ENCODE measurements around the gene NUP62CL. TPM values are rescaled to one million over a fixed set of nuclear protein-coding genes. Genes with fewer than 3 reads are reported as not detected.

NUP62CL gene
- total RNA-seq, 1 experiment from 2014 or later: not detected

DNA sequence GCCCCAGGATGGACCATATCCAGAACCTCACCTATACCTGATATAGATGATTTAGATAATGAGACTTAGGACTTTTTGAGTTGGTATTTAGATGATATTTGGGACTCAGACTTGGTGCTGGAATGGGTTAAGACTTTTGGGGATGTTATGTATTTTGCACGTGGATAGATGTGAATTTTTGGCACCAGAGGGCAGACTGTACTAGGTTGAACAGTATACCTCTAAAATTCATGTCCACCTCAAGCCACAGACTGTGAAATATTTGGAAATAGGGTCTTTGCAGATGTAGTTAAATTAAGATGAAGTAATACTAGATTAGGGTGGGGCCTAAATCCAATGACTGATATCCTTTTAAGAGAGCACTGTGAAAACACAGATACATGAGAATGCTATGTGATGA is 103.3 kb downstream of the NUP62CL start:
- DNase-seq: no peak

DNA sequence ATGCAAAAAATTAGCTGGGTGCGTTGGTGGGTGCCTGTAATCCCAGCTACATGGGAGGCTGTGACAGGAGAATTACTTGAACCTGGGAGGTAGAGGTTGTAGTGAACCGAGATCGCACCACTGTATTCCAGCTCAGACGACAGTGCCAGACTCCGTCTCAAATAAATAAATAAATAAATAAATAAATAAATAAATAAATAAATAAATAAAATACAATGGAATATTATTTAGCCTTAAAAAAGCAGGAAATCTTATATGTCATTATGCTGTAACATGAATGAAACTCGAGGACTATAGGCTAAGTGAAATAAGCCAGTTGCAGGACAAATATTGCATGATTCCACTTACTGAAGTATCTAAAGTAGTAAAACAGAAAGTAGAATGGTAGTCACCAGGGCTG is 130.1 kb downstream of the NUP62CL start:
- Histone ChIP-seq H3K4me1 (no peaks in the 10 kb centered on the region), H3K9me3 (replicated peaks) (no peaks in the 10 kb centered on the region), H3K27me3 (no peaks in the 10 kb centered on the region), H3K36me3 (no peaks in the 10 kb centered on the region), H3K27ac (no peak overlapping the region), H3K4me3 (no peak overlapping the region)
- DNase-seq: no peak

More for the DNA sequence above, 103.3 kb downstream of the NUP62CL start:
- Histone ChIP-seq H3K4me3 (no peak overlapping the region), H3K4me1 (no peaks in the 10 kb centered on the region), H3K36me3 (no peaks in the 10 kb centered on the region; the same call in none of the 2 replicates), H3K27ac (no peak overlapping the region), H3K9me3 (replicated peaks) (no peaks in the 10 kb centered on the region), H3K27me3 (no peaks in the 10 kb centered on the region)

Other genes starting within 250 kb of the NUP62CL start
- 19.2 and 22.9 TPM in 2 replicates for gene MORC4, start 206.2 kb downstream of the NUP62CL start, total RNA-seq (2014; rRNA removed; shearing (Covaris generic))
- 7.9 and 10.8 TPM in 2 replicates for gene RBM41, start 87.6 kb downstream of the NUP62CL start, total RNA-seq (2014; rRNA removed; shearing (Covaris generic))
- gene DNAAF6, start 178 bp upstream of the NUP62CL start, total RNA-seq (2014; rRNA removed; shearing (Covaris generic)): not detected in 2 replicates
- gene FRMPD3, start 243.2 kb upstream of the NUP62CL start, total RNA-seq (2014; rRNA removed; shearing (Covaris generic)): 0.04 TPM in 1 of 2 replicates, not detected in the other

Measured in SJCRH30 (cell line).